Renal cortical epithelial cell (primary cell): ENCODE data around the gene GCHFR. TPM values are rescaled to one million over a fixed set of nuclear protein-coding genes. Genes with fewer than 3 reads are reported as not detected.

Experiments used
- DNase-seq: peaks from one replicate; pipeline ENCODE4 v3.0.0-alpha.2; 2011; ENCODE audit warnings: low read depth
- total RNA-seq: library from RNA; depleted of rRNA; stranded (reverse); fragments of >200 nt; gene quantifications from 2 replicates; pipeline ENCODE4 v1.2.3, GENCODE V29; 2014

GCHFR gene
- 5.5 and 11.1 TPM in 2 replicates for total RNA-seq

DNA sequence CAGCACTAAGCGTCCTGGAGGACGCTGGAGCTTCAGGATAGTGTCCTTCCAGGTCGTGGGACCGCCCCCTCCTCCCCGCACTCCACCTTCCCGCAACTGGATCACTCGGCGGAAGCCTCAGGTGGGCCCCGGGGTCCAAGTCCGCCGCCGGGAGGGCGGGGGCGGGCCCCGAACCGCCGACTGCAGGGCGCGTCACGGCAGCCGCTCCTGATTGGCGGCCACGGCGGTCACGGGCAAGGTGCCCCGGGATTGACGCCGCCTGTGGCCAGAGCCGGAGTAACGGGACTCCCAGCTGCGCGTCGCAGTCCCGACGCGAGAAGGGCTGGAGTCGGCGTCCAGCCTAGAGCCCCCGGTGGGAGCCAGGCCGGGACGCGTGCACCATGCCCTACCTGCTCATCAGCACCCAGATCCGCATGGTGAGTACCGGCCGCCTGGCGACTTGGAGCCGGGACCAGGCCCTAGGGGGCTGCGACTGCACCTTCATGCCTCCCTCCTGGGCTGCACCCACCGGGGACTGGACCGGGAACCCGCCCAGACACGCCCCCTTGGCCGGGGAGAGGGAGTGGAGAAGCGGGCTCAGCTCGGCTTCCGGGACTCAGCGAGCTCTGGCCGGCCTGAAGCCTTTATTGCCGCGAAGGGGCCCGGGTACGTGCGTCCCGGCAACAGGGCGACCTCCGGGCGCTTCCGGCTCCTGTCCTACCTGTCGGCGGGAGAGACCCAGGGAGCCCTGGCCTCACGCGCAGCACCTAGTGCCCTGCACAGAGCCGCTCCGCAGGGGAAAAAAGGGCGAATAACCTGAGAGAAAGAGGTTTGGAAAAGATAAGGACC lies at the start of gene GCHFR:
TSS of gene GCHFR (plus strand) at position 268 of the 828 bp plus-strand sequence. CDS start at position 381, 113 bp downstream.
- DNase-seq = no peak

DNA sequence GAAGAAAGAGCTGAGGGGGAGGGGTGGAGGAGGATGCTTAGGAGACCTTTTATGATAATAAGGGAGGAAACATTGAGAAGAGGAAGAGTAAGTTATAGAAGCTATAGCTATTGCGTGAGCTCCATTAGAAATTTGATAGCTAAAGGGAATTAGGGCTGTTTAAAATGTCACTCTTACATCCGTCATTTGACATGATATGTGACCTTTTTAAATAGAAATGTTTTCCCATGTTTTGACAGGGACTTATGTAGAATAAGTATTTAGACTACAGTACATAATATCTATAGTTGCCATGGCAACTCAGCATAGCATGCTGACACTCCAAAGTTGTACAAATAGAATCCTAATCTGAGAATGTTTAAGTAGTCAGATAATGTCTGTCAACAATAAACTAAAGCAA lies 49.7 kb upstream of the GCHFR start:
- DNase-seq = no peak

DNA sequence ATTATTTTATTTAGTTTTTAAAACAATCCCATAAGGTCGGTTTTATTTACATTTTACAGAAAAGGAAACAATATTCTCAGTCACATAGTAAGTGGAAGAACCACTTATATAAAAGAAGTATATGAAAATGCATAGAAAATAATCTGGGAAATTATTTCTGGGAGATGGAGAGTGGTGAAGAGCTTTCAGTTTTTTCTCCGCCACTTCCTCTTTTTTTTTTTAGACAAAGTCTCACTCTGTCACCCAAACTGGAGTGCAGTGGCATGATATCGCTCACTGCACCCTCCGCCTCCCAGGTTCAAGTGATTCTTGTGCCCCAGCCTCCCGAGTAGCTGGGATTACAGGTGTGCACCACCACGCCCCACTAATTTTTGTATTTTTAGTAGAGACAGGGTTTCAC lies 47.7 kb upstream of the GCHFR start:
- no peak for DNase-seq

DNA sequence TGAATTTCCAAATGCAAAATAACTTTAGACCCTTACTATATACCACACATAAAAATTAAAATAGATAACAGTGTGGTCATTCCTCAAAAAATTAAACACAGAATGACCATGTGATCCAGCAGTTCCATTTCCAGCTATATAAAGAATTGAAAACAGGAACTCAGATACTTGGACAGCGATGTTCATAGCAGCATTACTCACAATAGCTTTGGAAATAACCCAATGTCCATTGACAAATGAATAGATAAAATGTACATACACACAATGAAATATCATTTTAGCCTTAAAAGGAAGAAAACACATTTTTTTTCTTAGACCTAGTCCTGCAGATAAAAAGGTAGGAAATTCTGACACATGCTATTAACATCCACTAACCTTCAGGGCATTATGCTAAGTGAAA lies 42.2 kb upstream of the GCHFR start:
- DNase-seq = no peak

DNA sequence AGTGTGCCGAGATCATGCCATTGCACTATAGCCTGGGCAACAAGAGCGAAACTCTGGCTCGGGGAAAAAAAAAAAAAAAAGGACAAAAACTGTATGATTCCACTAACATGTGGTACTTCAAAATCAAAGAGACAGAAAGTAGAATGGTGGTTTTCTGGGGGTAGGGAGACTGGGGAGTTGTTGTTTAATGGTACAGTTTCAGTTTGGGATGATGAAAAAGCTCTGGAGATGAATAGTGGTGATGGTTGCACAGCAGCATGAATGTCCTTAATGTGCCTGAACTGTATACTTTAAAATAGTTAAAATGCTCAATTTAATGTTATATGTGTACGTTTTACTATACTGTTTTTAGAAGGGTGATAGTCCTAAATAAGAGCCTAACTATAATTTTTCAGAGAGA lies 41.5 kb upstream of the GCHFR start:
- DNase-seq = no peak

DNA sequence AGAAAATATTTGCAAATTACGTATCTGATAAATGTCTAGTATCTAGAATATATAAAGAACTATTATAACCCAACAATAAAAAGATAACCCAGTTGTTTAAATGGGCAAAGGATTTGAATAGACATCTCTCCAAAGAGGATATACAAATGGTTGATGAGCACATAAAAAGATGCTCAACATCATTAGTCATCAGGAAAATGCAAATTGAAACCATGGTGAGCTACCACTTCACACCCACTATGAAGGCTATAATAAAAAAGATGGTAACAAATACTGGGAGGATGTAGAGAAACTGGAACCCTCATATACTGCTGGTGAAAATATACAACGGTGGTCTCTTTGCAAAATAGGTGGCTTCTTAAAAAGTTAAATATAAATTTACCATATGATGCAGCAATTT lies 40.9 kb upstream of the GCHFR start:
- no peak for DNase-seq

DNA sequence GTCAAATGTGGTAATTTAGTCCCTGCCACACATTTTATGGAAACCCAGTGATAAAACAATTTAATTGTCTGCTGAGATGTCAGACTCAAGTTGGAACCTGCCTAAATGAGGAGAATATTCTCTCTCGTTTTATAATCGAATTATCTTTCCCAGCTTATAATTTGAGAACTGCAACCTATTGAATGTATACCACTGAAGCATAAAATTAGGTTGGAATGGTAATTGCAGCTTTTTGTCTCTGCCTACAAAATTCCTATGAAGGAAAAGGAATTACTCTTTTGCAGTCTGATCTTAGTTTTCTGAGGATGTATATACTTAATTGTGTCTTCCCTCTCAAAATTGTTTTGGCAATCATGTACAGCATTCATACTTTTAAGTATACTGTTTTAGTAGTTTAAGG lies 39.9 kb upstream of the GCHFR start:
- DNase-seq = no peak

DNA sequence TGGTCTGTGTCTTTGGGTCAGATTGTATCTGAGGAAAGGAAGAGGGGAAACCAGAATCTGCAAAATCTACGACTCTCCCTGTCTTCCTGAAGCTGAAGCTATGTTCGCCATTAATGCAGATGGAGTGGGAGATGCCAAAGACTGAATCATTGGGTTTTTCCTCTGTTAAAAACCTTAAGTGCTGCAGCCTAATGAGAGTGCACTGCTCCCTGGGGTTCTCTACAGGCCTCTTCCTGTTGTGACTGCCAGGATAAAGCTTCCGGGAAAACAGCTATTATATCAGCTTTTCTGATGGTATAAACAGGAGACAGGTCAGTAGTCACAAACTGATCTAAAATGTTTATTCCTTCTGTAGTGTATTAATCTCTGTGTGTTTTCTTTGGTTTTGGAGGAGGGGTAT lies 32.8 kb upstream of the GCHFR start:
- DNase-seq = no peak

DNA sequence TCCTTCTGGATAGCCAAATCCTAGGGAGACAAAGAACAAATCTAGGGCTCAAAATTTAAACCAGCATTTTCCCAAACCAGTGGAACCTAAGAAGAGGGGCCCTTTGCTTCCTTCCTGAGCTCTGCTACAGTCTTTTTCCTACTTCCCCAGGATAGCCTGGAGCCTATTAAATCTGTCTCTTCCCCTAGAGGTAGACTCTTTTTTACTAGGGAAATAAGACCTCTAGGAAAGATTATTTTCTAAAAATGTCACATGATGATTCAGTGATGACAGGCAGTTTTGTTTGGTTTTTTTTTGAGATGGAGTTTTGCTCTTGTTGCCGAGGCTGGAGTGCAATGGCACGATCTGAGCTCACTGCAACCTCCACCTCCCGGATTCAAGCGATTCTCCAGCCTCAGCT lies 27.3 kb upstream of the GCHFR start:
- no peak for DNase-seq

DNA sequence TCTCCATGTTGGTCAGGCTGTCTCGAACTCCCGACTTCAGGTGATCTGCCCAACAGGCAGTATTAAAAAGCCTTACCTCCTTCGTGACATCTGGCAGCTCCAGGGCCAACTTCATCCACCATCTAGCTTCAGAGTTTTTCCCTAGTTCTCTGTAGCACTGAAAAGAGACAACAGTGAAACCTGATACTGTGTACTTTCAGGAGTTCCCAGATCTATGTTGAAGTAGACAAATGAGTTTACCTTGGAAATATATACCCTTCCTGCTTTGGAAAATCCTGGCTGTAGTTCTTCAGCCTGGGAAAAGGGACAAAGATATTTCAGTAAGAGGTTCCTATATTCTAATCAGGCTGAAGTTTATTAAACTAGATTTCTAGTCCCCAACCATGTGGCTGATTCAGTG lies 26.8 kb upstream of the GCHFR start:
- no peak for DNase-seq

DNA sequence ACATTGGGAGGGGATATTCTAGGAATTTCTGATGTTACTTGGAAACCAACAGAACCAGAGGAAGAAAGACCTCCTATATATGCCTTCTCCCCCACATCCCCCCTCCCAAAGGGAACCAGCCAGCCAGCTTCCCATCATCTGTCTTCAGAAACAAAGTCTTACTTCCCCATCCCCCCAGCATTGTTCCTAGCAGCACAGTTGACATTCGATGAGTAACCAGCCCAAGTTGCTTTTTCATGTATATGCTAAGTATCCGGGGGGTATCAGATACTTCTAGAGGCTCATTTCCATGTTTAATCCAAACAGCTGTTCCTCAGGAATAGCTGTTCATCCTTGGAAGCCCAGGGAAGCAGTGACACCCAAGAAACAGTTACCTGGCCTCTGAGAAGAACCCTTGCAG lies 24.8 kb upstream of the GCHFR start:
- DNase-seq = no peak

DNA sequence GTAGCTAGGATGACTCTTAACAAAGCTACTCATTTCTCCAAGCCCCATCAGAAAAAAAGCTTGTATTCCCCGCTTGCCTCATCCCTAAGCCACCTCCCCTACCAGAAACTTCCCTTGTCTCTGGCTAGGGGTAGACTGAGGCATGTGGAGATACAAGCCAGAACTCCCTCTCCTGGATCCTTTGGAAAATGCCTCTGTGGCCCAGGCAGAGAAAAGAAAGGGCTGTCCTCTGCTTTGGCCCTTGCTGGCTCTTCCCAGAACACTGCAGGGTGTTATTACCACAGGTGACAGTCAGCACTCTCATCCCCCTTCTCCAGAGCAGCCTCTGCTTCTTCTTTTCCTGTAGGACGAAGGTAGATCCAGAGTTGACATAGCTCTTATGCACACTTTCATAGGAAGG lies 24.0 kb upstream of the GCHFR start:
- DNase-seq = no peak

DNA sequence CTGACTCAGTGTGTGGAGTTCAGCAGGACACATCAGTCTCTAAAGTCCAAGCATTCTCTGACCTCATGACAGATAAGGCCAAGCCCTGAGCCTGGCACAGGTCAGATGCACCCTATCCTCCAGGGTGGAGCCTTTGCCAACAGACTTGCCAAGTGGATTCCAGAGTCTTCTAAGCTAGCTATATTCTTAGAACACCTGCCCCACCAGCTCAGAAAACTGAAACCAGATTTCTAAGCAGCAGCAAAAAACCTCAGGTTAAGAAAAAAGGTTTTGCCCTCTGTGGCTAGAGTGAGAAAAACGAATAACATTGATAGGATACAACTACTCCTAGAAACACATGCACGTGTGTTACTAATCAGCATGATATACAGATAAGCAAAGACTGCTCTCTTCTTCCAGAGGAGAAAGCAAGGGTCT lies 20.4 kb upstream of the GCHFR start:
- no peak for DNase-seq

DNA sequence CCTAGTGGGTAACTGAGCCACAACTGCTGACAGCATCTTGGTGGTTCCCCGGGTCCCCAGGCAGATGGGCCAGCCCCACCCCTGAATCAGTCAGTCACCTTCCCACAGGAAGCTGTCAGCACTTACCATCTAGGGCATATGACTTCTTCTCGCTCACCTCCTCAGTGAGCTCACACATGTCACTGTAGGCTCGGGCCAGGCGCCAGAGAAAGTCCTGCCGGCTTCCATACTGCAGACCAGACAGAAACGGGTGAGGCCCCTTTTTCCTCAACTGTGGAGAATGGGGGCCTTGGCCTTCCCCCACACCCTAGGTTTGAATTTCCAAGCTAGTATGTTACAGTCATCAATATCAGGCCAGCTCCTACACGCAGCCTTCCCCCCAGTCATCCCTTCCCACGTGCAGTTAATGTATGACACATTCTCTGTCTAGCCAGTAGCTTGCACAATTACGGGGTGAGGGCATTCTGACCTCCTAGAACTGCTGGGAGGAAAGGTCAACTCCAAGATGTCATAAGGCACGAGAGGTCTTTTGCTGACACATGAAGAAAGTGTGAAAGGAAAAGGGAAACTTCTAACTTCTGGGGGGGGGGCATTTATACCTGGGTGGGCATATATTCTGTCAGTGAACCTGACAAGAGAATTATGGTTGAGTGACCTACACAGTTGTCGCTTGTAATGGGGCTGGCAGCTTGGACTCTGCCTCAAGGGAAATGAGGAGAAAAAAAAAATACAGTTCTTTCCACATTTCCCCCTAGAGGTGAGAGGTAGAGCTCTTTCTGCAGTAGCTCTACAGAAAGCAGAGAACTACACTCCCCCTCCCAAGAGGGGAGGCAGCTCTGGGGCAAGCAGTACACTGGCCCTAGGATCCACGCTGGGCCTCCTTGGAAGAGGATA lies 19.7 kb upstream of the GCHFR start:
- peak; percentile 80 for DNase-seq

DNA sequence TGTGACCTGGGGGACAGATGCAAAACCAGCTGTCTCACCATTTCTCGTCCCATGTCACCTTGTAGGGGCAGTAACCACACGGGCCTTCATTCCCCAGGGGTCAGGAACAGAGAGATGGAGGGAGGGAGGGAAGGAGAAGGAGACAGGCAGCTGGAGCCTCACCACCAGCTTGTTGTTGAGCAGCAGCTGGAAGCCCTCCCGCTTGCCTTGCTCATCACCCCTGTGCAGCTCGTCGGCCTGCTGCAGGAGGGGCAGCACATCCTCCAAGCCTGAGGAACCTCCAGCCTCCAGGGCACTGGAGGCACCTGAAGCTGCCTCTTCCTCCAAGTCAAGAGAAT lies 19.1 kb upstream of the GCHFR start:
- DNase-seq = no peak

DNA sequence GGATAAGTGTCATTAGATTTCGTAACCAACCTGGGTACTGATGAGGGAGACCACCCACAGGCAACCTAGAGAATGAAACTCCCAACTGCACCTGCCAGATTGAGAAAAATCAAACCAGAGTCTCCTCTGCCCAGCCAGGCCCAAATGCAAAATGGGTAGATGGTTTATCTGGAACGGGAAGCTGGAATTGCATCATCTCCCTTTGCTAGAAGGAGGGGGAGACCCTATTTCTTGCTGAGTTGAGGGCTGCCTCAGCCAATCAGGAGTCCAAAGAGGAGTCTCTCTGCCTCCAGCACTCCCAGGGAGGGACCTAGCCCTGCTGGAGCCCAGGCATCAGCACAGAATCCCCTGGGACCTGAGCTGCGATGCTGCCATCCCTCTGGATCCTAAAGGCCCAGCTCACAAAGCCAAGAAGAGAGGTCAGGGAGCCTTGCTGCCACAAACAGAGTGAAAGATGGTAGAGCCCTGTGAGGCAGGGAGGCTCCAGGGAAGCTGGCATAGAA lies 16.9 kb upstream of the GCHFR start:
- DNase-seq = no peak

DNA sequence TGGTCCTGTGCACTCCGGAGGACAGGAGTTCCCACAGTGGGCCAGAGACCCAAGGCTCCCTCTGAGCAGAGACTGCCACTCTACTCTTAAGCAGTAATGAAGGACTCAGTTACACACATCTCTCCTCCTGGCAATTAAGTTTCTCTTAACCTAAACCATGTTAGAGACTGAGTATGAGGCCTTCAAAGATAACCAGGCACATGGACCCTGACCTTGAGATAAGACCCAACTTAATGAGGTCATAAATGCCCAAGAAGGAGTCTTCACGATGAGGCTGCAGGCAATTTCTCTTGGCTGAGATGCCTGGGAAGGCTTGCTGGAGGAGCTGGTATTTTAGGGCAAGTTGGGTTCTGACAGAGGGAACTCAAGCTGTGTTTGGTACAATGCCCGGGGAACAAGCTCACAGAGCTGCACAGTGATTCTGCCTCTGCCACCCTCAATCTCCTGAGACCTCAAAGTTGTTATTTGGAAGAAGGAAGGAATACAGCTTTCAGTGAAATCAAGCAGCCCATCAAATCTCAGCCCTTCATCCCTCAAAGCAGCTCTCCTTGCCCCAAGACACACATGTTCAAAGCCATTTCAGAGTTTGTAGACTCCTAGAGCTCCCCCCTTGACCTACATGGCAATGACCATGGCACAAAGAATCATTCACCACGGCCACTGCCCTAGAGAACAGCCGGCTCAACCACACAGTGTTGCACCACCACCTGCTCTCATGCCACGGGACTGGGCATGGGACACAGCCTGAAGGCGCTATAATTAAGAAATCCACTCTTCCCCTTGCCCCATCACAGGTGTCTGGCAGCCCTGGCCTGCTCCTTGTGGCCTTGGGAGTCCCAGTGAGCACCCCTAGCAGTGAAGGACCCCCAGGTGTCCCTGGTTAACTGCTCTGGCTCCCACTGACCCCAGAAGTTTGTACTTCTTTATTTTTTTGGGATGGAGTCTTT lies 15.9 kb upstream of the GCHFR start:
- no peak for DNase-seq

DNA sequence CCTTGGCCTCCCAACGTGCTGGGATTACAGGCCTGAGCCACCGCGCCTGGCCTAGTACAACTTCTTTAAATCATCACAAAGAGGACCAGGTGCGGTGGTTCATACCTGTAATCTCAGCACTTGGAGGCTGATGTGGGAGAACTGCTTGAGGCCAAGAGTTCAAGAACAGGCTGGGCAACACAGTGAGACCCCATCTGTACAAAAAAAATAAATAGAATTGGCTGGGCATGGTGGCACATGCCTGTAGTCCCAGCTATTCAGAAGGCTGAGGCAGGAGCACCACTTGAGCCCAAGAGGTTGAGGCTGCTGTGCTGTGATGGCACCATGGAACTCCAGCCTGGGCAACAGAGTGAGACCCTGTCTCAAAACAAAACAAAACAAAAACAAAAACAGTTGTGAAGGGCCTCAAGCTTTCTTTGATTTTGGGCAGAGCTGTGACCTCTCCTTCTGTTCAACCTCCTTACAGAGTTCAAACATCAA lies 14.7 kb upstream of the GCHFR start:
- DNase-seq = no peak

DNA sequence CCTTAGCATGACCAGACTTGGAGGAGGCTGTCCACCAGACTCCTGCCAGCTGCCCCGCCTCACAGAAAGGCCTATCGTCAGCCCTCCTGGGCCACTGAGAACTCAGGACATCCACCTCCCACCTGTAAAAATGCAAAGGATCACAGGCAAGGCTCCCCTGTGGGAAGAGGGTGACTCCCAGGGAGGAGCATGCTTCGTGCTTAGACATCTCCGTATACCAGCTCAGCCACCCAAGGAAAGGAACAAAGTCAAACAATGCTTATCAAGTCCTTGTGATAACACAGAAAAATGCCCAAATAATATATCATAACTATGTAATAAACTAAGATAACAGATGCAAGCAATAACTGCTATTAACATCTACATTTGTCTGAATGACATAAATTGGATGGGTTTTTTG lies 13.0 kb upstream of the GCHFR start:
- no peak for DNase-seq

DNA sequence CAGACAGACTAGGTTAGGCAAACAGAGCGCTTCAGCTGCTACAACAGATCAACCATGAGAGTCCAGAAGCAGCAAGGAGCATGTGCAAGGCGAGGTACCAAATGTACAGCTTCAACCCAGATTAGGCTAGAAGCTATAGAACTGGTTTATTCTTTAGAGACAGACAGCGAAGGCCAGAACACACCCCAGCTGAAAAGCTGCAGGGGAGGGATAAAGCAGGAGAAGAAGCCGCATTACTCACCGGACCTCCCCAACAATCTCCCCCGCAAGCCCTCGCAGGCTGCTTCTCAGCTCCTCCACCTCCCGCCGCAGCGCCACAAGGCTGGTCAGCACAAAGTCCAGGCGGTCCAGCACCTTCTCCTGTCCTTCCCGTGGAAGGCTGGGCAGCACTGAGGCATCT lies 12.1 kb upstream of the GCHFR start:
- DNase-seq = no peak

DNA sequence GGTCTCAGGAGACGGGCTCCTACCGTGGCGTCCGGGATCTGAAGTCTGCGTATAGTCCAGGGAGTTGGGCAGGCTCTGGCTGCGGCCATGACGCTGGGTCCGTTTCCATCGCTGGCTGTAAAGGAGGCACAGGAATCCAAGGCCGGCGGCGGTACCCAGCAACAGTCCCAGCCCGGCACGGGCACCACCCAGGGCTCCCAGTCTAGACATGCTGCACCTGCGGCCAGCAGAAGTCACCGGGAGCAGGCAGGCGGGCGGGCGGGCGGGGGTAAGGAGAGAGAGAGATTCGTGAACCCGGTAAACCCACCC lies 9.3 kb upstream of the GCHFR start:
- no peak for DNase-seq
